MCF 10A (cell line): ENCODE results near the gene DPH7. TPM values are rescaled to one million over a fixed set of nuclear protein-coding genes. Genes with fewer than 3 reads are reported as not detected.
"Not testable (repeated sequence)": the region's sequence is repeated elsewhere in the genome, so short reads cannot be mapped to it uniquely, and the experiment has no call there.

ENCODE experiments used
- BruUV-seq: library from RNA; stranded (reverse); fragments of 400-500 nt; replicated peaks from 2 replicates; lab custom pipeline; 2021; lab: Mats Ljungman, UMichigan
- CTCF ChIA-PET: fragments of 300-600 bp; sonication (Branson Sonifier 250); formaldehyde crosslinking; extraction: SDS; loops from one replicate; lab custom pipeline; 2021; ENCODE audit warnings: antibody characterized with exemption, inconsistent platforms; lab: Yijun Ruan, JAX
- POLR2A ChIA-PET: fragments of 300-600, 350-650 bp; sonication (Branson Sonifier 250); formaldehyde crosslinking; extraction: SDS; loops from one replicate; lab custom pipeline; 2020; ENCODE audit warnings: antibody characterized with exemption, inconsistent platforms; lab: Yijun Ruan, JAX
- DNase-seq: peaks from one replicate; pipeline ENCODE4 v3.0.0-alpha.2; 2018; ENCODE audit not compliant: unreplicated experiment
- H3K27ac Mint-ChIP-seq: one replicate; pipeline ENCODE4 v1.8.0; 2022; ENCODE audit warnings: mild to moderate bottlenecking, low read depth, mixed read lengths; ENCODE audit not compliant: unreplicated experiment
- H3K27me3 Mint-ChIP-seq: one replicate; pipeline ENCODE4 v1.8.0; 2022; ENCODE audit warnings: mixed read lengths; ENCODE audit not compliant: insufficient read depth, unreplicated experiment
- H3K36me3 Mint-ChIP-seq: one replicate; pipeline ENCODE4 v1.8.0; 2022; ENCODE audit warnings: mild to moderate bottlenecking, moderate library complexity, mixed read lengths; ENCODE audit not compliant: insufficient read depth, unreplicated experiment
- H3K4me1 Mint-ChIP-seq: one replicate; pipeline ENCODE4 v1.8.0; 2022; ENCODE audit warnings: mixed read lengths; ENCODE audit not compliant: insufficient read depth, unreplicated experiment
- H3K4me3 Mint-ChIP-seq: one replicate; pipeline ENCODE4 v1.8.0; 2022; ENCODE audit warnings: mild to moderate bottlenecking, moderate library complexity, mixed read lengths; ENCODE audit not compliant: unreplicated experiment
- H3K9me3 Mint-ChIP-seq: one replicate; pipeline ENCODE4 v1.8.0; 2022; ENCODE audit warnings: mixed read lengths; ENCODE audit not compliant: unreplicated experiment
- intact Hi-C: fragments of 100-400 bp; cut with micrococcal nuclease; formaldehyde crosslinking; loops from 2 replicates; pipeline ENCODE4 v1.14.1; 2022
- total RNA-seq: library from RNA; stranded (reverse); gene quantifications from 2 replicates; pipeline ENCODE4 v1.2.3, GENCODE V29; 2022
- TF ChIP-seq, protein P1 (sequence below): fragments of 200-600 bp; IDR thresholded peaks from one replicate; pipeline ENCODE4 v1.8.0; 2022; ENCODE audit warnings: antibody characterized with exemption, mild to moderate bottlenecking; ENCODE audit not compliant: unreplicated experiment

The DPH7 gene
- total RNA-seq, 1 experiment from 2014 or later: 46.4 TPM

DNA sequence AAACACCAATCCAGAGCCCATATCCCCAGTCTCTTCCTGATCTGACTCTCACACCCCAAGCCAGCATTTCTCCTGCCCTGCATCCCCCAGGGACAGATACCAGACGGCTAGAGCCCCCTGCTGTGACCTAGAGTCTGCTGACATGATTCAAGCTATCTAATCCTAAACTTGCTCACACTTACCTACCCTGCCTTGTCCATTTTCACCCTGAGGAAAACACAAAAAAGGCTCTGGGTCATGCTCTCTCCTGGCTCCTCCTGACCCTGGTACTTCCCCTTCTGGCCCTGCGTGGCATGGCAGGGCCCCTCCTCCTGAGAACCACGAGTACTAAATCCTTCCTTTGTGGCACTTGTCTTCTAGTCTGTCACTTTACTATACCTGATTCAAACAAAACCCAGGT, 23.9 kb upstream of the DPH7 start:
- Mint-ChIP-seq H3K4me1 (peaks cover 29% of the 10 kb centered on the region), H3K27ac (no peak overlapping the region), H3K27me3 (no peaks in the 10 kb centered on the region), H3K9me3 (no peaks in the 10 kb centered on the region), H3K36me3 (no peaks in the 10 kb centered on the region), H3K4me3 (no peak overlapping the region)
- ChIA-PET CTCF (interaction anchor here (1.3 kb wide), 1 partner anchor 23 kb away, joined by 4 read pairs; no protein-coding TSS in a partner anchor), POLR2A (interaction anchor here (0.6 to 1.1 kb wide), 4 partner anchors 9 to 24 kb away, joined by 3 to 7 read pairs (median 5); partner anchors contain the start of genes DPH7 and EHMT1)
- BruUV-seq: no TSS peak
- DNase-seq: no peak
- intact Hi-C loops: no loop called here
- TF ChIP-seq, protein P1, sequence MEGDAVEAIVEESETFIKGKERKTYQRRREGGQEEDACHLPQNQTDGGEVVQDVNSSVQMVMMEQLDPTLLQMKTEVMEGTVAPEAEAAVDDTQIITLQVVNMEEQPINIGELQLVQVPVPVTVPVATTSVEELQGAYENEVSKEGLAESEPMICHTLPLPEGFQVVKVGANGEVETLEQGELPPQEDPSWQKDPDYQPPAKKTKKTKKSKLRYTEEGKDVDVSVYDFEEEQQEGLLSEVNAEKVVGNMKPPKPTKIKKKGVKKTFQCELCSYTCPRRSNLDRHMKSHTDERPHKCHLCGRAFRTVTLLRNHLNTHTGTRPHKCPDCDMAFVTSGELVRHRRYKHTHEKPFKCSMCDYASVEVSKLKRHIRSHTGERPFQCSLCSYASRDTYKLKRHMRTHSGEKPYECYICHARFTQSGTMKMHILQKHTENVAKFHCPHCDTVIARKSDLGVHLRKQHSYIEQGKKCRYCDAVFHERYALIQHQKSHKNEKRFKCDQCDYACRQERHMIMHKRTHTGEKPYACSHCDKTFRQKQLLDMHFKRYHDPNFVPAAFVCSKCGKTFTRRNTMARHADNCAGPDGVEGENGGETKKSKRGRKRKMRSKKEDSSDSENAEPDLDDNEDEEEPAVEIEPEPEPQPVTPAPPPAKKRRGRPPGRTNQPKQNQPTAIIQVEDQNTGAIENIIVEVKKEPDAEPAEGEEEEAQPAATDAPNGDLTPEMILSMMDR: no peak

DNA sequence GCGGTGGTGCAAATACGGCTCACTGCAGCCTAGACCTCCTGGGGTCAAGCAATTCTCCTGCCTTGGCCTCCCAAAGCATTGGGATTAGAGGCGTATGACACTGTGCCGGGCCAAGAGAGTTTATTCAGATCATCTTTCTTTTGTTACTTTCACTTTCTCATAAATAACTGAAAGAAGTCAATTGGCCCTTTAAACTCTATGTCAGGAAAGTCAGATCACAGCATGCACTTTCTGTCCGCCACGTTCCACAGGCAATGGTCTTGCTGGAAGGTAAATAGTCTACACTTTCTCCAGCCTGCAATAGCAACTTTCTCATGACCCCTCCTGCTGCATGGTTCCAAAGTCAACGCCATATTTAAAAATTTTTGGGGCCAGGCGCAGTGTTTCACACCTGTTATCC, 20.2 kb upstream of the DPH7 start:
- Mint-ChIP-seq H3K4me1 (peaks cover 12% of the 10 kb centered on the region), H3K9me3 (no peaks in the 10 kb centered on the region), H3K36me3 (no peaks in the 10 kb centered on the region), H3K4me3 (no peak overlapping the region), H3K27ac (no peak overlapping the region), H3K27me3 (no peaks in the 10 kb centered on the region)
- DNase-seq: no peak
- ChIA-PET POLR2A (no interaction called here), CTCF (no interaction called here)
- no TSS peak for BruUV-seq
- TF ChIP-seq, protein P1: no peak
- intact Hi-C loops: no loop called here

DNA sequence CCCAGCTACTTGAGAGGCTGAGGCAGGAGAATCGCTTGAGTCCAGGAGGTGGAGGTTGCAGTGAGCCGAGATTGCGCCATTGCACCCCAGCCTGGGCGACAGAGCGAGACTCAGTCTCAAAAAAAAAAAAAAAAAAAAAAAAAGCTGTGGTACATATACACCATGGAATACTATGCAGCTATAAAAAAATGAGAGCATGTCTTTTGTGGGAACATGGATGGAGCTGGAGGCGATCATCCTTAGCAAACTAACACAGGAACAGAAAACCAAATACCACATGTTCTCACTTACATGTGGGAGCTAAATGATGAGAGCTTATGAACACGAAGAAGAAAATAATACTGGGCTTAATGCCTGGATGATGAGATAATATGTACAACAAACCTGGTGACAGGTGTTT, 17.9 kb upstream of the DPH7 start:
- H3K4me1 Mint-ChIP-seq, H3K9me3 Mint-ChIP-seq, BruUV-seq, H3K36me3 Mint-ChIP-seq, intact Hi-C loops, H3K27ac Mint-ChIP-seq, DNase-seq, H3K4me3 Mint-ChIP-seq, H3K27me3 Mint-ChIP-seq: not testable (repeated sequence)
- ChIA-PET CTCF (interaction anchor here (0.7 kb wide), 1 partner anchor 61 kb away, joined by 3 read pairs; no protein-coding TSS in a partner anchor), POLR2A (interaction anchor here (0.5 to 0.7 kb wide), 2 partner anchors 23 to 68 kb away, joined by 3 read pairs; partner anchors contain the start of gene EHMT1)

DNA sequence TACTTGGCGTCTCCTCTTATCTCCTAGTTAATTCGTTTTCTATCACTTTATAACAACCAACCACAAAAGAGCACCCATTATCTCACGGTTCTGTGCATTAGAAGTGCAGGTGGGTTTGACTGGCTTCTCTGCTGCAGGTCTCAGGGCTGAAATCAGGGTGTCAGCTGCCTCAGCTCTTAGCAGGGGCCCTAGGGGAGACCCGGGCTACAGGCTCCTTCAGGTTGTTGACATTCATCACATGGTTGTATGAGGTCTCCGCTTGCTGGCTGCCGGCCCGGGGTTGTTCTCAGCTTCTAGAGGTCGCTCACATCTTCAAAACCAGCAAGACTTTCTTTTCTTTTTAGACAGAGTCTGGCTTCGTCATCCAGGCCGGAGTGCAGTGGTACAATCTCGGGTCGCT, 14.5 kb upstream of the DPH7 start:
- DNase-seq: no peak
- intact Hi-C loops: no loop called here
- TF ChIP-seq, protein P1: no peak
- H3K9me3 Mint-ChIP-seq: no peaks in the 10 kb centered on the region
- H3K4me1 Mint-ChIP-seq: peaks cover under 1% of the 10 kb centered on the region
- BruUV-seq: no TSS peak
- no peak overlapping the region for H3K4me3 Mint-ChIP-seq
- H3K27me3 Mint-ChIP-seq: no peaks in the 10 kb centered on the region
- ChIA-PET POLR2A (interaction anchor here (1.1 to 1.8 kb wide), 2 partner anchors 10 to 15 kb away, joined by 3 to 5 read pairs; partner anchors contain the start of gene DPH7), CTCF (interaction anchor here (0.6 to 1.7 kb wide), 2 partner anchors 14 to 22 kb away, joined by 3 read pairs; no protein-coding TSS in a partner anchor)
- H3K27ac Mint-ChIP-seq: no peak overlapping the region
- H3K36me3 Mint-ChIP-seq: peaks cover 7% of the 10 kb centered on the region
